HEK293 (cell line): Measurements from ENCODE around the gene ITPKC.

Experiments
- CTCF ChIA-PET: fragments of 350-600 bp; formaldehyde crosslinking; extraction: SDS; loops from one replicate; lab custom pipeline; 2021; ENCODE audit warnings: antibody characterized with exemption; lab: Yijun Ruan, JAX
- POLR2A ChIA-PET: fragments of 300-600 bp; formaldehyde crosslinking; extraction: SDS; loops from one replicate; lab custom pipeline; 2020; ENCODE audit warnings: antibody characterized with exemption, inconsistent platforms; lab: Yijun Ruan, JAX
- H3K27ac ChIP-seq: fragments of 200-500 bp; sonication (Bioruptor generic); 2 replicates; pipeline ENCODE4 v1.5.1; 2014; ENCODE audit warnings: low read depth, low read length, control low read depth, inconsistent platforms; ENCODE audit errors: extremely low read depth
- H3K36me3 ChIP-seq, 2 experiments: fragments of 200-500 bp in 1 of 2; sonication (Bioruptor generic) in 1 of 2; 1 replicate in 1 of 2; 2 replicates in 1 of 2; pipeline ENCODE4 v1.5.1; 2014 to 2017; ENCODE audit warnings: inconsistent platforms in 2 of 2, low read length in 2 of 2; ENCODE audit not compliant: control insufficient read depth in 2 of 2, insufficient read depth in 1 of 2
- H3K4me1 ChIP-seq: fragments of 200-500 bp; sonication (Bioruptor generic); 2 replicates; pipeline ENCODE4 v1.5.1; 2014; ENCODE audit warnings: mild to moderate bottlenecking, low read length, inconsistent platforms; ENCODE audit not compliant: control insufficient read depth, insufficient read depth
- H3K4me3 ChIP-seq: 2 replicates; pipeline ENCODE4 v1.5.1; 2011; ENCODE audit warnings: low read depth, mild to moderate bottlenecking, control low read depth, low read length, moderate library complexity
- H3K9me3 ChIP-seq: fragments of 200-500 bp; sonication (Bioruptor generic); 2 replicates; pipeline ENCODE4 v1.5.1; 2014; ENCODE audit warnings: low read depth, low read length, inconsistent platforms; ENCODE audit not compliant: control insufficient read depth, insufficient read depth
- GLIS2 ChIP-seq: fragments of 450-650 bp; formaldehyde crosslinking; IDR thresholded peaks from 2 replicates; pipeline ENCODE4 v1.5.1; 2016; ENCODE audit warnings: missing biosample characterization, missing genetic modification characterization
- MZF1 ChIP-seq: fragments of 450-650 bp; formaldehyde crosslinking; IDR thresholded peaks from 2 replicates; pipeline ENCODE4 v1.5.1; 2017; ENCODE audit warnings: missing biosample characterization, missing genetic modification characterization, borderline replicate concordance
- PRDM4 ChIP-seq: fragments of 450-650 bp; formaldehyde crosslinking; IDR thresholded peaks from 2 replicates; pipeline ENCODE4 v1.5.1; 2017; ENCODE audit warnings: missing biosample characterization, missing genetic modification characterization
- TCF7L2 ChIP-seq: IDR thresholded peaks from 2 replicates; pipeline ENCODE4 v1.6.1; 2011; ENCODE audit warnings: low read depth, mild to moderate bottlenecking, inconsistent platforms, low read length, moderate library complexity, borderline replicate concordance
- TRIM28 ChIP-seq: IDR thresholded peaks from 2 replicates; pipeline ENCODE4 v1.6.1; 2011; ENCODE audit warnings: low read length, control low read depth, borderline replicate concordance
- ZBTB48 ChIP-seq: fragments of 450-650 bp; formaldehyde crosslinking; IDR thresholded peaks from 2 replicates; pipeline ENCODE4 v1.5.1; 2016; ENCODE audit warnings: missing biosample characterization, missing genetic modification characterization
- ZBTB8A ChIP-seq: fragments of 450-650 bp; formaldehyde crosslinking; IDR thresholded peaks from 2 replicates; pipeline ENCODE4 v1.5.1; 2016; ENCODE audit warnings: missing biosample characterization, missing genetic modification characterization
- ZFHX2 ChIP-seq: fragments of 450-650 bp; formaldehyde crosslinking; conservative IDR thresholded peaks from 2 replicates; pipeline ENCODE4 v1.5.1; 2016; ENCODE audit warnings: missing biosample characterization, missing genetic modification characterization
- ZNF112 ChIP-seq: fragments of 450-650 bp; formaldehyde crosslinking; IDR thresholded peaks from 2 replicates; pipeline ENCODE4 v1.5.0; 2017; ENCODE audit warnings: missing biosample characterization, missing genetic modification characterization
- ZNF140 ChIP-seq: fragments of 450-650 bp; formaldehyde crosslinking; IDR thresholded peaks from 2 replicates; pipeline ENCODE4 v1.5.1; 2016; ENCODE audit warnings: missing biosample characterization, missing genetic modification characterization
- ZNF214 ChIP-seq: fragments of 450-650 bp; formaldehyde crosslinking; IDR thresholded peaks from 2 replicates; pipeline ENCODE4 v1.5.1; 2017; ENCODE audit warnings: missing biosample characterization, mild to moderate bottlenecking, missing genetic modification characterization, borderline replicate concordance
- ZNF280C ChIP-seq: fragments of 450-650 bp; formaldehyde crosslinking; IDR thresholded peaks from 2 replicates; pipeline ENCODE4 v1.5.1; 2016; ENCODE audit warnings: missing biosample characterization, missing genetic modification characterization
- ZNF354C ChIP-seq: fragments of 450-650 bp; formaldehyde crosslinking; IDR thresholded peaks from 2 replicates; pipeline ENCODE4 v1.5.1; 2016; ENCODE audit warnings: missing biosample characterization, missing genetic modification characterization, low read depth, borderline replicate concordance
- ZNF555 ChIP-seq: fragments of 450-650 bp; formaldehyde crosslinking; conservative IDR thresholded peaks from 2 replicates; pipeline ENCODE4 v1.5.1; 2017; ENCODE audit warnings: missing biosample characterization, mild to moderate bottlenecking, missing genetic modification characterization, inconsistent platforms
- ZNF585B ChIP-seq: fragments of 450-650 bp; formaldehyde crosslinking; IDR thresholded peaks from 2 replicates; pipeline ENCODE4 v1.5.1; 2016; ENCODE audit warnings: missing biosample characterization, missing genetic modification characterization
- ZNF596 ChIP-seq: fragments of 450-650 bp; IDR thresholded peaks from 2 replicates; pipeline ENCODE4 v1.5.0; 2018; ENCODE audit warnings: missing biosample characterization, mild to moderate bottlenecking, missing genetic modification characterization, moderate library complexity
- ZNF776 ChIP-seq: fragments of 450-650 bp; formaldehyde crosslinking; IDR thresholded peaks from 2 replicates; pipeline ENCODE4 v1.5.0; 2017; ENCODE audit warnings: missing biosample characterization, missing genetic modification characterization, borderline replicate concordance
- ZNF777 ChIP-seq: fragments of 450-650 bp; formaldehyde crosslinking; IDR thresholded peaks from 2 replicates; pipeline ENCODE4 v1.5.1; 2017; ENCODE audit warnings: missing biosample characterization, missing genetic modification characterization, borderline replicate concordance
- ZNF837 ChIP-seq: fragments of 450-650 bp; formaldehyde crosslinking; IDR thresholded peaks from 2 replicates; pipeline ENCODE4 v1.5.1; 2016; ENCODE audit warnings: missing biosample characterization, missing genetic modification characterization
- ZNF843 ChIP-seq: fragments of 450-650 bp; formaldehyde crosslinking; IDR thresholded peaks from 2 replicates; pipeline ENCODE4 v1.5.1; 2016; ENCODE audit warnings: missing biosample characterization, missing genetic modification characterization
- TF ChIP-seq, protein P1 (sequence below): fragments of 450-650 bp; formaldehyde crosslinking; IDR thresholded peaks from 2 replicates; pipeline ENCODE4 v1.5.1; 2016; ENCODE audit warnings: missing biosample characterization, missing genetic modification characterization
- TF ChIP-seq, protein P2 (sequence below): fragments of 450-650 bp; formaldehyde crosslinking; IDR thresholded peaks from 2 replicates; pipeline ENCODE4 v1.5.1; 2016; ENCODE audit warnings: missing biosample characterization, missing genetic modification characterization, borderline replicate concordance
- TF ChIP-seq, protein P3 (sequence below): fragments of 450-650 bp; formaldehyde crosslinking; IDR thresholded peaks from 2 replicates; pipeline ENCODE4 v1.5.1; 2017; ENCODE audit warnings: missing biosample characterization, missing genetic modification characterization
- TF ChIP-seq, protein P4 (sequence below): IDR thresholded peaks from 2 replicates; pipeline ENCODE4 v1.6.1; 2011; ENCODE audit warnings: mild to moderate bottlenecking, low read depth, low read length, borderline replicate concordance

Gene ITPKC

GRCh38 chr19:40718774-40719391, 2.0 kb downstream of the ITPKC start:
- POLR2A ChIA-PET, result interaction anchor here (0.6 to 1.5 kb wide), 8 partner anchors 23 to 1199 kb away, joined by 3 to 17 read pairs (median 5); partner anchors contain the start of genes ACTMAP, RAB4B and SNRPA
- peaks cover 21 to 44% of the 10 kb centered on the region in 2 experiments for H3K36me3 ChIP-seq
- peaks cover 47% of the 10 kb centered on the region for H3K4me1 ChIP-seq
- H3K4me3 ChIP-seq, result peak overlapping the region; percentile 60
- CTCF ChIA-PET, result interaction anchor here (0.7 to 1.3 kb wide), 2 partner anchors 85 to 86 kb away, joined by 3 to 9 read pairs; no protein-coding TSS in a partner anchor
- no peaks in the 10 kb centered on the region; the same call in 1 of the 2 replicates for H3K9me3 ChIP-seq
- peak overlapping the region; percentile 86 for H3K27ac ChIP-seq
- TF ChIP-seq ZFHX2 (tag by site-specific recombination) (no peak), ZNF214 (tag by site-specific recombination) (no peak), ZNF777 (tag by site-specific recombination) (0 out of 2 replicates have a peak, but pooled peaks have one; percentile 8), TRIM28 (no peak), MZF1 (tag by site-specific recombination) (no peak), ZNF585B (tag by site-specific recombination) (no peak), ZBTB48 (tag by site-specific recombination) (peak; percentile 84), GLIS2 (tag by site-specific recombination) (peak; percentile 96), TCF7L2 (no peak), ZNF354C (tag by site-specific recombination) (no peak), ZNF776 (tag by site-specific recombination) (no peak), ZBTB8A (0 out of 2 replicates have a peak, but pooled peaks have one; percentile 9), ZNF140 (no peak), ZNF280C (no peak), ZNF843 (tag by site-specific recombination) (no peak), ZNF837 (0 out of 2 replicates have a peak, but pooled peaks have one; percentile 11), ZNF555 (tag by site-specific recombination) (no peak), ZNF112 (no peak), PRDM4 (tag by site-specific recombination) (0 out of 2 replicates have a peak, but pooled peaks have one; percentile 23), ZNF596 (no peak)
- TF ChIP-seq, protein P1, sequence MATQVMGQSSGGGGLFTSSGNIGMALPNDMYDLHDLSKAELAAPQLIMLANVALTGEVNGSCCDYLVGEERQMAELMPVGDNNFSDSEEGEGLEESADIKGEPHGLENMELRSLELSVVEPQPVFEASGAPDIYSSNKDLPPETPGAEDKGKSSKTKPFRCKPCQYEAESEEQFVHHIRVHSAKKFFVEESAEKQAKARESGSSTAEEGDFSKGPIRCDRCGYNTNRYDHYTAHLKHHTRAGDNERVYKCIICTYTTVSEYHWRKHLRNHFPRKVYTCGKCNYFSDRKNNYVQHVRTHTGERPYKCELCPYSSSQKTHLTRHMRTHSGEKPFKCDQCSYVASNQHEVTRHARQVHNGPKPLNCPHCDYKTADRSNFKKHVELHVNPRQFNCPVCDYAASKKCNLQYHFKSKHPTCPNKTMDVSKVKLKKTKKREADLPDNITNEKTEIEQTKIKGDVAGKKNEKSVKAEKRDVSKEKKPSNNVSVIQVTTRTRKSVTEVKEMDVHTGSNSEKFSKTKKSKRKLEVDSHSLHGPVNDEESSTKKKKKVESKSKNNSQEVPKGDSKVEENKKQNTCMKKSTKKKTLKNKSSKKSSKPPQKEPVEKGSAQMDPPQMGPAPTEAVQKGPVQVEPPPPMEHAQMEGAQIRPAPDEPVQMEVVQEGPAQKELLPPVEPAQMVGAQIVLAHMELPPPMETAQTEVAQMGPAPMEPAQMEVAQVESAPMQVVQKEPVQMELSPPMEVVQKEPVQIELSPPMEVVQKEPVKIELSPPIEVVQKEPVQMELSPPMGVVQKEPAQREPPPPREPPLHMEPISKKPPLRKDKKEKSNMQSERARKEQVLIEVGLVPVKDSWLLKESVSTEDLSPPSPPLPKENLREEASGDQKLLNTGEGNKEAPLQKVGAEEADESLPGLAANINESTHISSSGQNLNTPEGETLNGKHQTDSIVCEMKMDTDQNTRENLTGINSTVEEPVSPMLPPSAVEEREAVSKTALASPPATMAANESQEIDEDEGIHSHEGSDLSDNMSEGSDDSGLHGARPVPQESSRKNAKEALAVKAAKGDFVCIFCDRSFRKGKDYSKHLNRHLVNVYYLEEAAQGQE (tag by site-specific recombination), result no peak
- TF ChIP-seq, protein P2, sequence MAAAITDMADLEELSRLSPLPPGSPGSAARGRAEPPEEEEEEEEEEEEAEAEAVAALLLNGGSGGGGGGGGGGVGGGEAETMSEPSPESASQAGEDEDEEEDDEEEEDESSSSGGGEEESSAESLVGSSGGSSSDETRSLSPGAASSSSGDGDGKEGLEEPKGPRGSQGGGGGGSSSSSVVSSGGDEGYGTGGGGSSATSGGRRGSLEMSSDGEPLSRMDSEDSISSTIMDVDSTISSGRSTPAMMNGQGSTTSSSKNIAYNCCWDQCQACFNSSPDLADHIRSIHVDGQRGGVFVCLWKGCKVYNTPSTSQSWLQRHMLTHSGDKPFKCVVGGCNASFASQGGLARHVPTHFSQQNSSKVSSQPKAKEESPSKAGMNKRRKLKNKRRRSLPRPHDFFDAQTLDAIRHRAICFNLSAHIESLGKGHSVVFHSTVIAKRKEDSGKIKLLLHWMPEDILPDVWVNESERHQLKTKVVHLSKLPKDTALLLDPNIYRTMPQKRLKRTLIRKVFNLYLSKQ (tag by site-specific recombination), result no peak
- TF ChIP-seq, protein P3, sequence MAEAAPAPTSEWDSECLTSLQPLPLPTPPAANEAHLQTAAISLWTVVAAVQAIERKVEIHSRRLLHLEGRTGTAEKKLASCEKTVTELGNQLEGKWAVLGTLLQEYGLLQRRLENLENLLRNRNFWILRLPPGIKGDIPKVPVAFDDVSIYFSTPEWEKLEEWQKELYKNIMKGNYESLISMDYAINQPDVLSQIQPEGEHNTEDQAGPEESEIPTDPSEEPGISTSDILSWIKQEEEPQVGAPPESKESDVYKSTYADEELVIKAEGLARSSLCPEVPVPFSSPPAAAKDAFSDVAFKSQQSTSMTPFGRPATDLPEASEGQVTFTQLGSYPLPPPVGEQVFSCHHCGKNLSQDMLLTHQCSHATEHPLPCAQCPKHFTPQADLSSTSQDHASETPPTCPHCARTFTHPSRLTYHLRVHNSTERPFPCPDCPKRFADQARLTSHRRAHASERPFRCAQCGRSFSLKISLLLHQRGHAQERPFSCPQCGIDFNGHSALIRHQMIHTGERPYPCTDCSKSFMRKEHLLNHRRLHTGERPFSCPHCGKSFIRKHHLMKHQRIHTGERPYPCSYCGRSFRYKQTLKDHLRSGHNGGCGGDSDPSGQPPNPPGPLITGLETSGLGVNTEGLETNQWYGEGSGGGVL (tag by site-specific recombination), result no peak; the same call in 1 of the 2 replicates
- TF ChIP-seq, protein P4, sequence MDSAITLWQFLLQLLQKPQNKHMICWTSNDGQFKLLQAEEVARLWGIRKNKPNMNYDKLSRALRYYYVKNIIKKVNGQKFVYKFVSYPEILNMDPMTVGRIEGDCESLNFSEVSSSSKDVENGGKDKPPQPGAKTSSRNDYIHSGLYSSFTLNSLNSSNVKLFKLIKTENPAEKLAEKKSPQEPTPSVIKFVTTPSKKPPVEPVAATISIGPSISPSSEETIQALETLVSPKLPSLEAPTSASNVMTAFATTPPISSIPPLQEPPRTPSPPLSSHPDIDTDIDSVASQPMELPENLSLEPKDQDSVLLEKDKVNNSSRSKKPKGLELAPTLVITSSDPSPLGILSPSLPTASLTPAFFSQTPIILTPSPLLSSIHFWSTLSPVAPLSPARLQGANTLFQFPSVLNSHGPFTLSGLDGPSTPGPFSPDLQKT, result no peak
